GM19467 (cell line): ENCODE results near the gene ADAMTS13.

ENCODE experiments used
- ATAC-seq: cut with Tn5 transposase; IDR thresholded peaks from one replicate; pipeline ENCODE4 v1.9.1; 2021; ENCODE audit warnings: mild to moderate bottlenecking, moderate library complexity; ENCODE audit not compliant: unreplicated experiment

ADAMTS13 gene

DNA sequence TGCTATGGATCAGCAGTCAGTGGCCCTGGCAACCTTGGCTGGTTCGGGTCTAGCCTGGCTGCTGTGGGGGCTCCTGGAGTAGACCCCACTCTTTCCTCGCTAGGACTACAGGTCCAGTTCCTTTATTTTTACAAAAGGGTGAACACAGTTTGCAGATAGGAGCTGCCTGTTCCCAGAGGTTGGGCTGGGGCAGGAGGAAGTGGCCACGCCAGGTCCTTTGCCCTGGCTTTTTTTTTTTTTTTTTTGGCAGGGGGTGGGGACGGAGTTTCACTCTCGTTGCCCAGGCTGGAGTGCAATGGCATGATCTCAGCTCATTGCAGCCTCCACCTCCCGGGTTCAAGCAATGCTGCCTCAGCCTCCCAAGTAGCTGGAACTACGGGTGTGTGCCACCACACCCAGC is 48.8 kb downstream of the ADAMTS13 start:
- ATAC-seq = no peak

DNA sequence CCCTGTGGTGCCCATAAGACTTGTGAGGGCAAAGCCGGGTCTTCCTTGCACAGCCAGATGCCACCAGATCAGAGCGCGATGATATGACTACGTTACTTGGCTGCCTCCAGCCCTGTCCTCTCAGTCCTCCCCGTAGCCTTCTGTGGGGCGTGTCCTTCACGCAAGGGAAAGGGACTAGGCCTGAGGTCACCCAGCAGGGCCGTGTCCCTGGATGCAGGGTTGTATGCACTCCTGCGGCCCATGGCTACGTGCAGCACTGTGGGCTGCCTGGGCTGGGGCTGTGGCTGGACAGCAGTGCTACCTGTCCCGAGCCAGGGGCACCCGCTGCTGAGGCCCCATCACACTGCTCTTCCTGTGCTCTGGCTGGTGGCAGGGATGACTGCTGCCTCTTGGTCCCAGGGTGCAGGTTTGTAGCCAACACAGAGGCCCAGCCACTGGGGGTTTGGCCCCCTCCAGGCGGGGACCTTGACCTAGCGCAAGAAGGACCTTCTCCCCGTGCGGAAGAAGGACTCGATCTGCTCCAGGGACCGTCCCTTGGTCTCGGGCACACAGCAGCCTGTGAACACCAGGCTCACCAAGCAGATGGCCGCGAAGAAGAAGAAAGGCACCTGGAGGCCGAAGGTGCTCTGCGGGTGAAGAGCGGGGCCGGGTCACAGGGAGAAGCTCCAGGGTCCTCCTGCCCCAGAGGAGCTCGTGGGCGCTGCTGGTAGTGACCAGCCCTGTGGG is 49.5 kb downstream of the ADAMTS13 start:
- no peak for ATAC-seq

DNA sequence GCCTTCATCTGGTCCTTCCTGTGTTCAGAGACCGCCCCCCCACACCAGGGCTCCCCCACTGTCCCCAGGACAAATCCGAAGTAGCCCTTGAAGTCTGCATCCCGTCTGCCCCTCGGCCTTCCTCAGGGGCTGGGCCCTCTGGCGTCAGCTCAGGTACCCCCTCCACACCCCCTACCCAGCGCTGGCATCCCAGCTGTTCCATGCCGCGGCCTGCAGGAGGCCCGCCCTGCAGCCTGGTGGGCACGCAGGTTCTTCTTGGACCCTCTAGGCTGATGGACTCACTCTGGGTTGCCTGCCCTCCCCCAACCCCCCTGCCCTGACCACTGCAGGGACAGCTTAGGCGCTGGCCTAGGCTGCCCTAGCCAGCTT is 50.1 kb downstream of the ADAMTS13 start:
- no peak for ATAC-seq

DNA sequence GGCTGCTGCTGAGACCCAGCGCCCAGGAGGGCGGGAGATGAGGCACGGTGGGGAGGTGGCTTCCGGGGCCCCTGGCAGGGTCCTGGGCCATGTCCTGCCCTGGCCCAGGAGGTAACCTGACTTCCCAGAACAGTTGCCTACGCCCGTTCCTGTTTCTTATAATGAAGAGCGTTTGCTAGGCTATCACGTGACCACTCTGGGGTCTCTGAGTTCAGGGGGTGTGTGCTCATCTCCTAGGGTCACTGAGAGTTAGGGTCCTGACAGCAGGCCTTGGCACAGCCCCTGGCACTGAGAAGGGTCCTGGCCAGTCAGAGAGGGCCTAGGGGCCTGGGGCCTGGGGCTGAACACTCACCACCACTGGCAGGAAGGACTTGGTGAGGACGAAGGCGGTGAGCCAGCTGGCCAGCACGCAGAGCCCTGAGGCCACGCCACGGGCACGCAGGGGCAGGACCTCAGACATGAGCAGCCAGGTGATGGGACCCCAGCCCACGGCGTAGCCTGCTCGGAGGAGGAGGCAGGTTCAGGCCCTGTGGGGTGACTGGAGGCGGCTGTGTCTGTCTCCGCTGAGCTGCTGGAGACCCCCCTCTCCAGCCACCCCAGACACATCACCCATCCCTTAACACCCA is 50.7 kb downstream of the ADAMTS13 start:
- ATAC-seq = no peak

DNA sequence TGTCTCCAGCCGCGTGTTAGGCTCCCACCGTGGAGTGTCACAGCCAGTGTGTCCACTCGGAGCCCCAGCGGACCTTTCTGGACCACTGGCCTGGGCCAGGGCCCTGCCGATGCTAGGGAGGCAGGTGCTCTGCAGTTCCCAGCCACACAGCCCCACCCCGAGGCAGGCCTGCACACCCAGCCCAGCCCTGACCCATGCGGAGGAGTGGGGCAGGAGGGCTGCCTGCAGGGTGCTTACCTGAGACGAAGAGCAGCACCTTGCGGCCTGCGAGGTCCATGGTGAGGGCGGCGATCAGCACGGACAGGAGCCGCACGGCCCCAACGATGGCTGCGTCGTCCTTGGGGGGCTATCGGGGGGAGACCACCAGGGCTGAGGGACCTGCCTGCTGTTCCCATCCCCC is 51.6 kb downstream of the ADAMTS13 start:
- ATAC-seq = no peak

DNA sequence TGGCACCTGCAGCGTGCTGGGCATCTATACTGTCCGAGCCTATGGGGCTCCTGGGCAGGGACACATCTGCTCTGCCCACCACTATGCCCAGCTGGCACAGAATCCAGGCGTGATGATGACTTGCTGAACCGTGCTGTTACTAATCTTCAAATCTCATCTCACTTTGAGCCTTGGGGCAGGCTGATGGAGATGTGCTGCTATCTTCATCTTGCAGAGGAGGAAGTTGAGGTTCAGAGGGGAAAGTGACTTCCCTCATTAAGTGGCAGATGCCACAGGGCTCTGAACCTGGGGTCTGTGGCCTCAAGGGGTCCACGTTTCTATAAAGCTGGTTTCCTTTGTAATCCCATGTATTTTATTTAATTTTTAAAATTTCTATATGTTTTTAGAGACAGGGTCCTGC is 52.0 kb downstream of the ADAMTS13 start:
- no peak for ATAC-seq

DNA sequence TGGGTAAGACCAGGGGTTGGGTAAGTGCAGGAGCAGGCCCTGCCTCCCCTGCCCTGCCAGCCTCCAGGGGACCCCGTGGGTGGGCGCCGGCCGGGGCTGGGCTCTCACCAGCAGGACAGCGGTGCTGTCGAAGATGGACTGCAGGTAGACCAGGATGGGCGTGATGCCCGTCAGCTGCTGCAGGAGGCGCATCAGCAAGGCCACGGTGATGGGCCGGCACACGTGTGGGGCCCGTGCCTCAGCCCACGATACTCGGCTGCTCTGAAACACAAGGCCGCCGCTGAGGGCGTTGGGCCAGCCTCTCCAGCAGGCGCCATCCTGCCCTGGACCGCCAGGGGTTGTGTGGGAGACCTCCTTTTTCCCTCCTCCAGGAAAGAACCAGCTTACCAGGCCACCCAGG is 52.7 kb downstream of the ADAMTS13 start:
- ATAC-seq = no peak

DNA sequence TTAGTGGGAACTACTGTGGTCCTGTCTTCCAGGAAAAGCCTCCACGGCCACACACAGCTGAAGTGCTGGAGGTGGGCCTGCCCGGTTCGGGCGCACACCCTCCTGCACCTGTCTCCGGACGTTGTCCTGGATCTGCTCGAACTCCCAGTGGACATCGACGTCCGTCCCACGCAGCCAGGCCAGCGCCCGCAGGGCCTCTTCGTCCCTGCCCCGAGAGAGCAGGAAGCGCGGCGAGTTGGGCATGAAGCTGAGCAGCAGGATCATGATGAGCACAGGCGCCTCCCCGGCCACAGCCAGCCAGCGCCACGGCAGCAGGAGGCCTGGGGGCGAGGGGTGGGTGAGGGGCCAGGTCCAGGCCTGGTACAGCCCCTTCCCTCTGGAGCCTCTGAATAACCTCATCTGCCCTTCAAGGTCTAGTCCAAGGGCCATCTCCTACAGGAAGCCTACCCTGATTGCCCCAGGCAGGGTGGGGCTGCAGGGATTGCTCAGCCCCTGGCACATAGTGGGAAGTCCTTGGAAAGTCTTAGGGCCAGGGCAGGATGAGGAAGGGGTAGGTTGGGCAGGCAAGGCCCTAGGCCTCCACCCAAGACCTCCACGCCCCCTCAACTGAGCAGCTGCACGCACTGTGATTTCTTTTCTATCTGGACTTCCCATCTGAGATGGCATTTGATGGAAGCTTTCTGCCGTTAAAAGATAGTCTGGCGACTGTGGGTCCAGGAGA is 53.3 kb downstream of the ADAMTS13 start:
- ATAC-seq = no peak

DNA sequence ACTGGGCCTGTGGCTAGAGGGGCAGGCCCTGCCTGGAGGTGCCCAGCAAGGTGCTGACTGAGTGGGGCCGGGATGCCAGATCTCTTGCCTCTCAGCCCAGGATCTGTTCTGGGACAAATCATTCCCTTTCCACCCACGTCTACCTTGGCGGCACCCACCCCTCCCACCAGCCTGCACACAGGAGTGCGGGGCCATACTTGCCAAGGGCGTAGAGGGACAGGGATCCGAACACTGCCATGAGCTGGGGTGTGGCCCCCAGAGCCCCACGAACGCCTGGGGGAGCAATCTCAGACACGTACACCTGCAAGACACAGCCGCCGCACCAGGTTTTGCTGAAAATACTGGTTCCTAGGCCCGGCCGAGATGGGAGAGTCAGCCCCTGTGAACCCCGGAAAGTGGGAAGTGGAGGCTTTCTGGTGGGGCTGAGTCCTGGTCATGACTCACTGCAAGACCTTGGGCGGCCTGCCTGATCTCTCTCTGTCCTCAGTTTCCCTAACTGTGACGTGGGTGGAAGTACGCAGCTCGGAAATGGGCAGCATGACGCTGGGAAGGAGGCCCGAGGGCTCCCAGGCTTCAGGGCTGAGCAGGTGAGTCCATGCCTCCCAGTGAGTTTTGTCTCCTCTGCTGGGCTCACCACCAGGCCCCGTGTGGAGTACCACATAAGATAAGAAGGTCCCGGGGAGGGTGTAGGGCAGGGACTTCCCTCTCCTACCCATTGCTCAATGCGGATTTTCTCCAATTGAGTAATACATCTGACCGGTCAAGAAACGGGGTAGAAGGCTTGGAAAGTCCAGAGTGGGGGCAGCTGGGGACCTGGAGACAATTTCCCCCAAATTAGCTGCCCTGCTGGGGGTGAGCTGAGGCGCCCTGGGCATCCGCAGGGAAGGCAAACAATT is 54.1 kb downstream of the ADAMTS13 start:
- ATAC-seq = no peak

DNA sequence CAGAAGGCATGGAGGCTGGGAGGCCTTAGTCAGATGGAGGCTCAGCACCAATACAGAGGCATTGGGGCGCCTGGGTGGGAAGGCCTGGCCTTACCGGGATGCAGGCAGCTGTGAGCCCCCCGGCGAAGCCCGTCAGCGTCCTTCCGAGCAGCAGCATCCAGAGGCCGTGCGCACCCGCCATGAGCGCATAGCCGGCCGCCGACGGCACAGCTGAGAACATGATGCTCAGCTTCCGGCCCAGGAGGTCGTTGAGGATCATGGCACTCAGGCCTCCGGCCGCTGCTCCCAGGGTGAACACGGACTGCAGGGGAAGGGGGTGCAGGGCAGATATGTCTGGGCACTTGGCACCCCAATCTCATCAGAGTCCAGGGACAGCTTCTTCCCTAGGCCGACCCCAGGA is 54.8 kb downstream of the ADAMTS13 start:
- no peak for ATAC-seq

DNA sequence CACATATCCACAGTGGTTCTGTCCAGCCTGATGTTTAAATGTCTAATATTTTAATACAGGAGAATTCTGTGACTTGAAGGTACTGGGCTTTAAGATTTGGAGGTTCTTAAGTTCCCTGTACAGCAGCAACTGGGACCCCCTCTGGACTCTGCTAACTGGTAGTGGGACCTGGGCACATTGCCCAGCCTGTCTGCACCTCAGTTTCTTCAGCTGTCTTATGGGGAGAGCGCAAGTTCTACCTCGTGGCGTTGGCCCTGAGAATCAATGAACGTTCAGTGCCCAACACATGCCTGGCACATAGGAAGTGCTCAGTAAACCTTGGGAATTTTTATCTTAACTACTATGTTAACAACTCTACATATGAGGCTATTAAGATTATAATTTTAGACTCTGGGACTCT is 55.3 kb downstream of the ADAMTS13 start:
- ATAC-seq = no peak

DNA sequence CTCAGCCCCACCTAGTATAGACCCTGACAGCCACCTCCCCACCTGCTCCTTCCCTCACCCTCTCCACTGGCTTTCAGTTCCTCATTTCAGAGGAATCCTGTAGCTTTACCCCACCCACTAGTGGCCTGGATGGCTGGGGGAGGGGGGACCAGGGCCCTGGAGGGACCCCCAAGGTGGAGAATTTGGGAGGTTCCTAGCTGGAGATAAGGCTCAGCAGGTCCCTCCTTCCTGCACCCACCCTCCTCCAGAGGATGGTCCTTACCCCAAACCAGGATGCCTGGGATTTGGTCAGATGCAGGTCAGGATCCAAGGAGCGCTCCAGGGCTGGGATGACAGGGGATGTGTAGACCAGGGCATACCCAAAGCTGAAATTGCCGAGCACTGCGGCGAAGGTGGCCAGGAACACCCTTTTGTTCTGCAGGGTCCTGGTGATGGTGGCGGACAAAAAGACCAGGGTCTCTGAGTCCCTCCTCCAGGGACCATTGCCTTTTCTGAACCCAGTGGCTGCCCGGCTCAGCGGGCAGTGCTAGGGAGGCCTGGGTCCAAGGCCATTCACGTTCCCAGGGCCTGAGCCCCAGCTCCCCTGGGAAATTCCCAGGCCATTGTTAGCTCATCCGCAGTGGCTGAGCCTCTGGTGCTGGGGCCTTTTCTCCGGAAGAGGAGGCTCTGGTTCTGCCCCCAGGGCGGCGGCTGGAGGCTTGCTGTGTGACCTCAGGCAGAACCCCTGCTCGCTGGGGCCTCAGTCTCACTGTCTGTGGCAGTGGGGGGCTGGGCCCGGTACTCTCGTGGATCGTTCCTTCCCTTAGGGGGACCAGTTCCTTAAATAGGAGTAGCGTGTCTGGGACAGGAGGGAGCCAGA is 56.1 kb downstream of the ADAMTS13 start:
- ATAC-seq = peak; percentile 25

DNA sequence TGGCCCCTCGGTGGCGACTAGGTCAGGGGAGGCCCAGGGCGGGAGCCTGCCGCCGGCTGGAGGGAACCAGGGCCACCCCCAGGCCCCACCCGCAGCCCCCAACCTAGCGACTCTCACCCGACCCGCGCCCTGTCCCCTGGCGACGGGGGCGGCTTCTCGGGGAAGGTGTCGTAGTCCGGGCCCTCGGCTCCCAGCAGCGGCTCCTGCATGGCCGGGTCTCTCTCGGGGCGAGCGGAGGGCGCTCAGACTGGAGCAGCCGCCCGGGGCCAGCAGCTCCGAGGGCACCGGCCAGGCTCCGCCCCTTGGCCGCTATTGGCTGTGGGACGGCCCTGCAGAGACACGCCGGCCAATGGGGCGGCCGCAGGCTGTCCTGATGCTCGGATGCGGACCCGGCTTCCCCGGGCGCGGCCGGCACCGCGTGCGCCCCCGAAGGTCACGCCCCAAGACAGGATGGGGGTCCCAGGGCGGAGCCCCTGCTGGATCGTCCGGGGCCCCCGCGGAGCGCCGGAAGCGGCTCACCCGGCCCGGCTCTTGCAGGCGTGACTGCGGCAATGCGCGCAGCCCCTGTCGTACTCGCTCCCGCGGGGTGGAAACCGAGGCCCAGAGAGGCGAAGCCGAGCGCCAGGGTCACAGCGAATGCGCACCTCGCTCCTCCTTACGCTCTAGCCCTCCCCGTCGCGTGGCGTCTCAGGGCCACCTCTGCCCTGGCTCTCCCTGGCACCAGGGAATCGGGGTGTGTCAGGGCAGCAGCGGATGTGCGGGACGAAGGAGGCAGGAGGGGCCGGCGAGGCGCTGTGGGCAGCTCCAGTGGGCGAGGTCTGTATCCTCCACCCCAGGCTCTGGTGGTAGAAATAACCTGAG is 56.9 kb downstream of the ADAMTS13 start, which contains the start of gene SLC2A6:
Gene SLC2A6 (minus strand): TSS at position 249 of the 861 bp plus-strand sequence. CDS start 40 bp downstream, at position 209.
- ATAC-seq = peak; percentile 87

DNA sequence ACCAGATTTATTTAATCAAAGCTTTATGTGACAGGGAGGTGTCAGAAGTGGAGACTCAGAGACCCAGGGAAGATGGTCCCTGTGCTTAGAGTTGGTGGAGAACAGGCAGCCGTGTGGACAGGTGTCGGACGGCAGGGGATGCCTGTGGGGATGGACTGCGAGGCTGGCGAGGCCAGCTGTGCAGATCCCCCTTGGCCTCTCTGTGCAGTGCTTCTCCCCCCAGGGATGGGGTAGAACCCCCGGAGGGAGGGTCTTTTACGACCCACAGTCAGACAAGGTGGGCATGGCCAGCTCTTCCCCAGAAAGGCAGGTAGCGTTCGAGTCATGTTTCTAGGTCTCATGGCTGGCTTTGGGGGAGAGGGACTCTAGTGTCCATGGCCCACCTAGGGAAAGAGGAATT is 61.4 kb downstream of the ADAMTS13 start:
- ATAC-seq = no peak

DNA sequence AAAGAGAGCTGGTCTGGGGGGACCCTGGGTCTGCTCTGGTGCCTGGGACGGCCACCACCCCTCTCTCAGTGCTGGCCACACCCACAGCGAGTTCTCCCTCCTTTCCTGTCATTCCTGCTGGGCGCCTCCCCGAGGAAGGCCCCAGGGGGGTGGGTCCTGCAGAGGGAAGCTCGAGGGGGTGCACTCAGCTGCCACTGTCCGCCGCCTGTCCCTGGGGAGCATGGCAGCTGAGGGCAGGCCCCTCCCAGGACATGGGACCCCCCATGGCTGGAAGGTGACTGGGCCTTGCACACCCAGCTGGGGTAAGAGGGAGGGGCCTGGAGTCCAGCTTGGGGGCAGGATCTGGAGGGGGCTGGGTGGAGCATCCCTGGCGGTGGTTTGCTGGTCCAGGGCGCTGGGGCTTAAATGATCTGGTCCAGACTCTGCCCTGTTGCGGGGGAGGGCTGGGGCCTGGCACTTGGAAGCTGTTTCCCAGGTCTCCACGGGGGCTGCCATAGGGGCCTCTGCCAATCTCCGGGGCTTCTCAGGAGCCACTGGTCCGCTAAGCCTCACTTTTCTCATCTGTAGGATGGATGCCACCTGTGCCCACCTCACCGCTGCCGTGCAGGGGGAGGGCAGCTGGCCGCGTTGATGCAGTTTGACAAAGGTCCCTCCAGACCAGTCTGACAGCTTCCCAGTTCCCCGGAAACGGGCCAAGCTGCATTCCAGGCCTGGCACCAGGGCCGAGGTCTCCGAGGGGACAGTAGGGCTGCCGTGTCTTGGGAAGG is 62.7 kb downstream of the ADAMTS13 start:
- ATAC-seq = no peak

DNA sequence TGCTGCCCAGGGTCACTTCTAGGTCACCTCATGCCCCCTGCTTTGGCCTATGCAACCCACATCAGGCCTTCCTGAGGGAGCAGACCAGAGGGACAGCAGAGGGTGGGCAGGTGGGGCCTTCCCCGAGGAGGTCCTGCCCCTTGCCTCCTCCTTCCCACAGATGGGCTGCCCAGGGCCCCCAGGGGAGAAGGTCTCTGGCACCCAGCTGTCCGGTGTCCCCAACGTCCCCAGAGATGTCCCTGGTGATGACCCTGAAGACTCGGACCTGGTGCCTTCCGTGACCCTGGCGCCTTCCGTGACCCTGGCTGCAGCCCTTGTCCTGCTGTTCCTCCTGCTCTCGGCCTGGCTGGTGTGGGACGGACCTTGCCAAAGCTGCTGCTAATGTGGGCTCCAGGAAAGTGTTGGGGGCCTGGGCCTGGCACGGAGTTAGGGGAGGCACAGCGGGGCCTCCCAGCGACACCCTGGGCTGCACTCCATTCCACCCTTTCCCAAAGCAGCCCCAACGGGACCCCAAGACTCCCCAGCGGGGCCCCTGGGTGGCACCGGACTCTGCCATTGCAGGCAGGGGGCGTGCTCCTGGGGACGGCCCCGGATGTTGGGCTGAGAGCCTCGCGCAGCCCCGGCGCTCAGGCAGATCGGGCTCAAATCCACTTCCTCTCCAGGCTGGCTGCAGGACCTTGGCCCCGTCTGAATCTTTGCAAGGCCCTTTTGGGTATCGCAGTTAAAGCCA is 63.5 kb downstream of the ADAMTS13 start:
- ATAC-seq = no peak

DNA sequence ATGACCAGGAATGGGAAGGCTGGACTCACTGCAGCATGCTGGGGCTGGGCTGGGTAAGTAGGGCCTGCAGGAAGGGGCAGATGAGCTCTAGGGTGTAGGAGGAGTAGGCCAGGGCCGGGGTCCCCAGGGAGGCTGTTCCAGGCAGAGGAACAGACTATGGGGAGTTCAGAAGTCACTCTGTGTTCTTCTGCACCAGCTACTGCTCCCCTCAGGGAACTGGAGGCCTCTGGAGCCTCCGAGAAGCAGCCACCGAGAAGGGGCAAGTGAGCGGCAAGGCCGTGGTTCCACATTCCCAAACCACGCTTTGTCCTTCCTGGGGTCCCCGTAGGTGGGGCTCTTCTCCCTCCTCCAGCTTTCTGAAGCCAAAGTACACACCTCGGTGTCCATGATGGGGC is 65.2 kb downstream of the ADAMTS13 start:
- ATAC-seq = no peak
